ENCODE results near the gene ARHGAP25. TPM values are rescaled to one million over a fixed set of nuclear protein-coding genes. Genes with fewer than 3 reads are reported as not detected.
A peak's percentile ranks its signal among the peaks of the same experiment; 100 is the strongest.

ARHGAP25 gene
- total and polyA plus RNA-seq, 2 of the 4 experiments (the other 2 are of a cell fraction): 0.29 to 0.36 TPM

GRCh38 chr2:68726100-68726499 lies 8.5 kb upstream of the ARHGAP25 start:
- H3K79me1 ChIP-seq (ENCODE audit: low read depth in 1 of 2, low read length in 2 of 2): no peaks in the 10 kb centered on the region
- H2BK120ac ChIP-seq (ENCODE audit: low read depth, low read length): 0 out of 2 replicates have a peak overlapping the region, but pooled peaks have one; percentile 30
- CTCF ChIA-PET: no interaction called here

More at GRCh38 chr2:68726100-68726499, 8.5 kb upstream of the ARHGAP25 start:
- Histone ChIP-seq H3K14ac (replicated peaks; ENCODE audit: low read depth, low read length) (peak overlapping the region; percentile 1; the same call in 1 of the 2 replicates), H2BK5ac (ENCODE audit: low read depth, low read length, poor library complexity, severe bottlenecking) (no peak overlapping the region), H3K4me3 (ENCODE audit: insufficient read depth, low read depth, low read length) (no peak overlapping the region), H3K27ac (ENCODE audit: insufficient read depth, low read length) (no peak overlapping the region), H3K23ac (ENCODE audit: low read depth, low read length) (0 out of 2 replicates have a peak overlapping the region, but pooled peaks have one; percentile 32), H3K9ac (ENCODE audit: low read depth, low read length) (no peak overlapping the region), H2AFZ (replicated peaks; ENCODE audit: low read length, poor library complexity) (no peak overlapping the region), H3K9me3 (ENCODE audit: control insufficient read depth, insufficient read depth, low read length) (no peaks in the 10 kb centered on the region), H2BK20ac (ENCODE audit: low read depth, low read length) (no peak overlapping the region; the same call in 1 of the 2 replicates), H3K9me1 (ENCODE audit: insufficient read depth, low read length) (peaks cover 11% of the 10 kb centered on the region), H3K4me2 (ENCODE audit: low read depth, low read length) (no peak overlapping the region), H3K4ac (ENCODE audit: low read depth, low read length) (peak overlapping the region; percentile 6; the same call in 1 of the 2 replicates), H3K27me3 (ENCODE audit: control insufficient read depth, insufficient read depth, low read length) (no peaks in the 10 kb centered on the region), H2BK15ac (ENCODE audit: low read depth, low read length) (peak overlapping the region; percentile 15), H2AK5ac (ENCODE audit: low read depth, low read length) (no peak overlapping the region), H3K18ac (ENCODE audit: low read depth, low read length) (no peak overlapping the region), H3K4me1 (ENCODE audit: control insufficient read depth, insufficient read depth, low read length) (peaks cover 10% of the 10 kb centered on the region), H4K91ac (ENCODE audit: insufficient read depth, low read depth, low read length) (no peak overlapping the region), H3K56ac (ENCODE audit: extremely low read depth, insufficient read depth, low read length) (no peak overlapping the region), H3K36me3 (ENCODE audit: control insufficient read depth, insufficient read depth, low read length) (no peaks in the 10 kb centered on the region), H4K5ac (ENCODE audit: low read depth, low read length) (no peak overlapping the region), H2AK9ac (replicated peaks; ENCODE audit: low read depth, low read length, poor library complexity) (no peak overlapping the region), H4K8ac (ENCODE audit: low read depth in 2 of 2, low read length in 2 of 2) (no peak overlapping the region), H4K20me1 (ENCODE audit: insufficient read depth, low read length) (no peaks in the 10 kb centered on the region)
- no peak for ATAC-seq (ENCODE audit: low read depth)
- no TSS peak for BruUV-seq (replicated peaks)
- DNase-seq: no peak
- TF ChIP-seq POLR2A (IDR thresholded peaks at IDR 0.05; ENCODE audit: low read depth, low read length) (no peak), MAZ (IDR thresholded peaks at IDR 0.05; ENCODE audit: borderline replicate concordance, low read depth, low read length) (no peak), NFE2L2 (IDR thresholded peaks at IDR 0.05; ENCODE audit: low read depth, low read length) (no peak), RCOR1 (IDR thresholded peaks at IDR 0.05; ENCODE audit: insufficient replicate concordance, low read length) (no peak), BHLHE40 (IDR thresholded peaks at IDR 0.05; ENCODE audit: low read depth, low read length) (no peak), CHD1 (IDR thresholded peaks at IDR 0.05; ENCODE audit: low read depth, low read length) (no peak), RAD21 (IDR thresholded peaks at IDR 0.05; ENCODE audit: low read length) (no peak), RFX5 (IDR thresholded peaks at IDR 0.05; ENCODE audit: low read depth, low read length) (no peak), SMC3 (IDR thresholded peaks at IDR 0.05; ENCODE audit: low read depth, low read length) (no peak)
- TF ChIP-seq, protein P1, sequence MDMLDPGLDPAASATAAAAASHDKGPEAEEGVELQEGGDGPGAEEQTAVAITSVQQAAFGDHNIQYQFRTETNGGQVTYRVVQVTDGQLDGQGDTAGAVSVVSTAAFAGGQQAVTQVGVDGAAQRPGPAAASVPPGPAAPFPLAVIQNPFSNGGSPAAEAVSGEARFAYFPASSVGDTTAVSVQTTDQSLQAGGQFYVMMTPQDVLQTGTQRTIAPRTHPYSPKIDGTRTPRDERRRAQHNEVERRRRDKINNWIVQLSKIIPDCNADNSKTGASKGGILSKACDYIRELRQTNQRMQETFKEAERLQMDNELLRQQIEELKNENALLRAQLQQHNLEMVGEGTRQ (IDR thresholded peaks at IDR 0.05; ENCODE audit: low read depth, low read length): no peak
- POLR2A ChIA-PET (ENCODE audit: unreplicated experiment): no interaction called here
- in situ Hi-C loops (cut with MboI; ENCODE audit: low sequenced_read_pairs) (no loop called here), intact Hi-C loops (cut with micrococcal nuclease) (no loop called here), dilution Hi-C loops (cut with HindIII; ENCODE audit: low sequenced_read_pairs, unreplicated experiment) (no loop called here)
- 97% methylated on average over 4 of the region's 6 CpGs; no CpG with 5 or more reads in 1 of the 2 experiments for WGBS, 2 experiments (ENCODE audit: extremely low coverage in 2 of 2, insufficient read length in 1 of 2)
